Loucy (cell line): ENCODE measurements around the gene GSG1L2.

Experiments
- EZH2phosphoT487 ChIP-seq: fragments of 200-600 bp; IDR thresholded peaks from 2 replicates; pipeline ENCODE4 v1.6.1; 2018; ENCODE audit warnings: antibody characterized with exemption, mild to moderate bottlenecking, moderate library complexity, borderline replicate concordance
- TF ChIP-seq, protein P1 (sequence below): fragments of 200-600 bp; sonication (generic); conservative IDR thresholded peaks from 2 replicates; pipeline ENCODE4 v1.5.1; 2014; ENCODE audit warnings: mild to moderate bottlenecking, antibody characterized with exemption, low read length

GRCh38 chr17:9825641-9826150, 3.8 kb upstream of the GSG1L2 start, which contains the start of gene GLP2R:
- TF ChIP-seq, protein P1, sequence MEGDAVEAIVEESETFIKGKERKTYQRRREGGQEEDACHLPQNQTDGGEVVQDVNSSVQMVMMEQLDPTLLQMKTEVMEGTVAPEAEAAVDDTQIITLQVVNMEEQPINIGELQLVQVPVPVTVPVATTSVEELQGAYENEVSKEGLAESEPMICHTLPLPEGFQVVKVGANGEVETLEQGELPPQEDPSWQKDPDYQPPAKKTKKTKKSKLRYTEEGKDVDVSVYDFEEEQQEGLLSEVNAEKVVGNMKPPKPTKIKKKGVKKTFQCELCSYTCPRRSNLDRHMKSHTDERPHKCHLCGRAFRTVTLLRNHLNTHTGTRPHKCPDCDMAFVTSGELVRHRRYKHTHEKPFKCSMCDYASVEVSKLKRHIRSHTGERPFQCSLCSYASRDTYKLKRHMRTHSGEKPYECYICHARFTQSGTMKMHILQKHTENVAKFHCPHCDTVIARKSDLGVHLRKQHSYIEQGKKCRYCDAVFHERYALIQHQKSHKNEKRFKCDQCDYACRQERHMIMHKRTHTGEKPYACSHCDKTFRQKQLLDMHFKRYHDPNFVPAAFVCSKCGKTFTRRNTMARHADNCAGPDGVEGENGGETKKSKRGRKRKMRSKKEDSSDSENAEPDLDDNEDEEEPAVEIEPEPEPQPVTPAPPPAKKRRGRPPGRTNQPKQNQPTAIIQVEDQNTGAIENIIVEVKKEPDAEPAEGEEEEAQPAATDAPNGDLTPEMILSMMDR, result no peak
- TF ChIP-seq EZH2phosphoT487, result no peak
